C4-2B (cell line): Measurements from ENCODE around the gene C7orf57.
"Not testable (repeated sequence)": the region's sequence is repeated elsewhere in the genome, so short reads cannot be mapped to it uniquely, and the experiment has no call there.

Experiments used
- H3K27ac ChIP-seq: fragments of 450-650 bp; 2 replicates; pipeline ENCODE4 v1.5.1; 2017
- ZFX ChIP-seq: fragments of 450-650 bp; IDR thresholded peaks from 2 replicates; pipeline ENCODE4 v1.6.1; 2017
- TF ChIP-seq, protein P1 (sequence below): fragments of 450-650 bp; conservative IDR thresholded peaks from 2 replicates; pipeline ENCODE4 v1.5.1; 2017; ENCODE audit warnings: mild to moderate bottlenecking

Gene C7orf57

DNA sequence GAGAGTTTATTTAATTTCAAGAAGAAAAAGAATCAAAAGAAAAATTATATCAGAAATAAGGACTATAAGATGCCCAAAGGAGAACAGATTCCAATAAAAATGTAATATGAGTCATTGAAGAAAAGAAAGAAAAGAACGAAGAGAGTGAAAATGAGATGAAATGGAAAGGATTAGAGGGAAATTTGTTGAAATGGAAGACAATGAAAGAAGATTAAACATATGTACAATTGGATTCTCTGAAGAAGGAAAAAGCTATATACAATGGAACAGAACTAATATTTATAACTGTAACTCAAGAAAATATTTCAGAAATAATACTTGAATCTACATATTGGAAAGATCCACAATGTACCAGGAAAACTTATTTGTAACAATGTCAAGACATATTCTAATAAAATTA is 28.6 kb downstream of the C7orf57 start:
- TF ChIP-seq, protein P1, sequence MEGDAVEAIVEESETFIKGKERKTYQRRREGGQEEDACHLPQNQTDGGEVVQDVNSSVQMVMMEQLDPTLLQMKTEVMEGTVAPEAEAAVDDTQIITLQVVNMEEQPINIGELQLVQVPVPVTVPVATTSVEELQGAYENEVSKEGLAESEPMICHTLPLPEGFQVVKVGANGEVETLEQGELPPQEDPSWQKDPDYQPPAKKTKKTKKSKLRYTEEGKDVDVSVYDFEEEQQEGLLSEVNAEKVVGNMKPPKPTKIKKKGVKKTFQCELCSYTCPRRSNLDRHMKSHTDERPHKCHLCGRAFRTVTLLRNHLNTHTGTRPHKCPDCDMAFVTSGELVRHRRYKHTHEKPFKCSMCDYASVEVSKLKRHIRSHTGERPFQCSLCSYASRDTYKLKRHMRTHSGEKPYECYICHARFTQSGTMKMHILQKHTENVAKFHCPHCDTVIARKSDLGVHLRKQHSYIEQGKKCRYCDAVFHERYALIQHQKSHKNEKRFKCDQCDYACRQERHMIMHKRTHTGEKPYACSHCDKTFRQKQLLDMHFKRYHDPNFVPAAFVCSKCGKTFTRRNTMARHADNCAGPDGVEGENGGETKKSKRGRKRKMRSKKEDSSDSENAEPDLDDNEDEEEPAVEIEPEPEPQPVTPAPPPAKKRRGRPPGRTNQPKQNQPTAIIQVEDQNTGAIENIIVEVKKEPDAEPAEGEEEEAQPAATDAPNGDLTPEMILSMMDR, result no peak
- TF ChIP-seq ZFX, result no peak
- no peak overlapping the region for H3K27ac ChIP-seq

DNA sequence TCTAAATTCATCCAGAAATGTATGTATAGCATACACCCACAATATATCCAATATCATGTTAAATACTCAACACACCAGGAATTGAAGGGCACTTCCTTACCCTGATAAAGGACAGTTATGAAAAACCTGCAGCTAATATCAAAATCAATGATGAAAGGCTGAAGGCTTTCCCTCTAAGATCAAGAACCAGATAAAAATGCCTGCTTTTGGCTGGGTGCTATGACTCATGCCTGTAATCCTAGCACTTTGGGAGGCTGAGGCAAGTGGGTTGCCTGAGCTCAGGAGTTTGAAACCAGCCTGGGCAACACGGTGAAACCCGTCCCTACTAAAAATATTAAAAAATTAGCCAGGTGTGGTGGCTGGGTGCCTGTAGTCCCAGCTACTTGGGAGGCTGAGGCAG is 32.1 kb downstream of the C7orf57 start:
- no peak for TF ChIP-seq ZFX
- TF ChIP-seq, protein P1, result no peak
- H3K27ac ChIP-seq, result no peak overlapping the region

DNA sequence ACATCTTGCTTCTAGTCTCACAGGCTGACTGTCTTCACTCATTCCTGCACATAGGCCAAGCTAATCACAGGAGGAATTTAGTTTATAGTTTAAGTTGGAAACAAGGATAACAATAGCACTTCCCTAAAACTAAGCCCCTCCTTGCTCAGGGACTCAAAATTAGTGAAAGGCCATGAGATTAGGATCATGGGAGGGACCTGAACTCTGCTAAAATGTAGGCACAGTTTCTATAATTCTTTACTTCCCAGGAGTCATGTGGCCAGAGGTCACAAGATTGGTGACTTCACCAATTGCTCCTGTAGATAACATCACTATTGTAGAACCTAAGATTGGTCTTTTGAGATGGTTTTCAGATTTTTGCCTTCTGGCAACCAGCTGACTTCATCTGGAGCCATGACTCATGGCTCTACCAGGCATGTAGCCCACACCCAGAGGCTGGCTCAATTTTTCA is 38.9 kb downstream of the C7orf57 start:
- no peak overlapping the region for H3K27ac ChIP-seq
- TF ChIP-seq, protein P1, result no peak
- TF ChIP-seq ZFX, result no peak

- no peak overlapping the region for H3K27ac ChIP-seq
- TF ChIP-seq, protein P1, result no peak
- TF ChIP-seq ZFX, result no peak
Measured at GRCh38 chr7:48077423-48077822, 42.1 kb downstream of the C7orf57 start.

DNA sequence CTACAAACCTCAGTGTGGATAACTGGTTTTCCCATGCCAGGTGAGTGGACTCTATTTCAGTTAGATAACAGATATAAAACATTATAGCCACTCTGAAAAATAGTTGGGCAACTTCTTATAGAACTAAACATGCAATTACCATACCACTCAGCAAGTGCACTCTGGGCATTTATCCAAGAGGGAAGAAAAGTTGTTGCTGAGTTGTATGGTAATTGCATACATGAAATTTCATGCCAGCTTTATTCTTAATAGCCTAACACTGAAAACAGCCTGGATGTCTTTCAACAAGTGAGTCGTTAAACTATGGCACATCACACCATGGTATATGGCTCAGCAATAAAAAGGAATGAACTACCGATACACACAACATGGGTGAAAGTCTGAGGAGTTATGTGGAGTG is 43.1 kb downstream of the C7orf57 start:
- no peak overlapping the region for H3K27ac ChIP-seq
- TF ChIP-seq, protein P1, result no peak

- H3K27ac ChIP-seq, result not testable (repeated sequence)
Measured at GRCh38 chr7:48082378-48082777, 47.0 kb downstream of the C7orf57 start.

DNA sequence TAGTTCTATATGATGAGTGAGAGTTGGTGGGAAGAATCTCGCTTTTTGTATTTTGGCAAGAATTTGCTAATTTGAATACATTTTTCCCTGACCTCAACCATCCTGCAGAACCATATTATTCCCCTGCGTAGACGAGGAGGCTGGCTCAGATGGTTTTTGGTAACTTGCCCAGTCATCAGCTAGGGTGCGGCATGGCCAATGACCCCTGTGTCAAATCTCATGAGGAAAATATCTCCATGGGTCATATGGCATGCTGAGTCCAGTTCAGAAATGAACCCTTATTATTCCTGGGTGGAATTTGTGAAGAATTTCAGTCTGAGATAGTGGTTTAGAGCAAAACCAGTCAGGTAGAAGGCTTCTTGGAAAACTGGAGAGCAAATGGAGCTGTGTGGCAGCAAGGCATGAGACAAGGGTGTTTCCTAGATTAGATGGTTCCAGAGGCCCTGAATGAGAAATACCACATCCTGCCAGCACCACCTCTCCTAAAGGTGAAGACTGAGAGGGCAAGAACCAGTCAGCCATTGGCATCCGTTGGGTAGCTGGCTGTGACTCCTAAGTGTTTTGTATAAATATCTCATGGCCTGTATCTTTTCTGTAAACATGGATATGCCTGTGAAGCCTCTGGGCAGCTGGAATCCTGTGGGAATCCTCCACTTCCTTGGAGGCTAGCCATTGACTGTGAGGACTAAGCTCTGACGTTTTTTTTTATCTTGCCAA is 47.9 kb downstream of the C7orf57 start:
- no peak overlapping the region for H3K27ac ChIP-seq
- TF ChIP-seq, protein P1, result no peak
- TF ChIP-seq ZFX, result no peak
